Neural cell (in vitro differentiated cells): ENCODE data around the gene UBD.

Experiments
- CTCF ChIP-seq: fragments of 450-650 bp; IDR thresholded peaks from 2 replicates; pipeline ENCODE4 v1.5.1; 2014; ENCODE audit warnings: antibody characterized with exemption, mild to moderate bottlenecking, moderate library complexity; ENCODE audit not compliant: poor library complexity, severe bottlenecking
- EP300 ChIP-seq: fragments of 450-650 bp; conservative IDR thresholded peaks from 2 replicates; pipeline ENCODE4 v1.6.1; 2014; ENCODE audit warnings: antibody characterized with exemption, mild to moderate bottlenecking, moderate library complexity; ENCODE audit not compliant: poor library complexity, severe bottlenecking
- EZH2 ChIP-seq: fragments of 200-600, 300-800 bp; shearing (Covaris generic), sonication (generic); IDR thresholded peaks from 2 replicates; pipeline ENCODE4 v1.6.1; 2014; ENCODE audit warnings: antibody characterized with exemption, low read length, borderline replicate concordance, mild to moderate bottlenecking; ENCODE audit not compliant: insufficient read depth, poor library complexity, severe bottlenecking
- POLR2AphosphoS5 ChIP-seq: IDR thresholded peaks from 2 replicates; pipeline ENCODE4 v1.6.1; 2012
- RAD21 ChIP-seq: fragments of 450-650 bp; conservative IDR thresholded peaks from 2 replicates; pipeline ENCODE4 v1.6.1; 2014; ENCODE audit warnings: antibody characterized with exemption, mild to moderate bottlenecking, moderate library complexity
- REST ChIP-seq: IDR thresholded peaks from 2 replicates; pipeline ENCODE4 v1.6.1; 2012; ENCODE audit warnings: borderline replicate concordance

GRCh38 chr6:29589423-29590048 is 30.0 kb upstream of the UBD start:
- TF ChIP-seq CTCF (peak; percentile 92), EP300 (no peak), EZH2 (no peak), POLR2AphosphoS5 (peak; percentile 42), REST (no peak), RAD21 (peak; percentile 89)
